NCI-H1930 (cell line): Measurements from ENCODE around the gene KCTD14.
A peak's percentile ranks its signal among the peaks of the same experiment; 100 is the strongest.
"Not testable (repeated sequence)": the region's sequence is repeated elsewhere in the genome, so short reads cannot be mapped to it uniquely, and the experiment has no call there.

ENCODE experiments used
- DNase-seq, 2 experiments: peaks; one replicate each; lab custom pipeline; 2025; lab: John Stamatoyannopoulos, UW

Gene KCTD14

DNA sequence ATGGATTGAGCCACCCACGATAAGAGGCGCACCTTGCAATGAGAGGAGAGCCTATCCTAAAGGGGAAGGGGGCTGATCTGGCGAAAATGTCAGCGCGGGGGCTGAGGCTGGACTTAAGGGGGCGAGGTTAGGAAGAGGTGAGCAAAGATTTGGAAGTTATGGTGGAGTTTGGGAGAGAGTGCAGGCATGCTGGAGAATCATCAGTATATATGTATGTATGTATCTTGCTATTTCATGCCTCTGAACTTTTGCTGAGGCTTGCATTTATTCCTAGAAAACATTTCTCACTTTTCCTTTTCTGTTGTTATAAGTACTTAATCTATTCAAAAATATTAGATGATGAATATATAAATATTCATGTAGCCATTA lies 23.4 kb upstream of the KCTD14 start:
- no peak for DNase-seq

DNA sequence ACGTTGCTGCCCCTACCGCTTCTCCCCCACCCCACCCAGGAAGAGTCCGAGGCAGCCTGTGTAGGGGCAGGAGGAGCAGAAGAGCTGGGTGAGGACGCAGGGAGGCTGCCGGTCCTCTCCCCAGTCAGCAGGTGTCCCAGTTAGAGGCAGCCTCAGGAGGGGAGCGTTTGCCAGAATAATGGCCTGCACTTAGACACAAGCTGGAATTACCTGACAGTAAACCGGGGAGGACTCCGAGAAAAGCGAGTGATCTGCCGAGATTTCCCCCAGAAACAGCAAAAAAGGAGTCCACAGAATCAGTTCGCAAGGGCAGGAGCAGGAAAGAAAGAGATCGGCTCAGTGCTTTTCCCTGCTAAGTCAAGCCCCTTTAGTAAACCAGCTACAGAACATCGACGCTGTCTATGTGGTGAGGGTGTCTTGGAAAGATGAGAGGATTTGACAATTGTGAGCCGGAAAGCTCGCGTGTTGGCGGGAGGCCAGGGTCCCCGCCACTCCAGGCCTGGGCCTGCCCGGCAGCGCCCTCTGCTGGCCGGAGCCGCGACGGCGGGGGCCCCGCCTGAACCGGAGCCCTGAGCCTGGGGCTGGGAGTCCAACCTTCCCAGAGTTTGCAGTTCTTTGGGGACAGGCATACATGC lies 22.9 kb upstream of the KCTD14 start:
- DNase-seq = peak in 1 of 2 experiments; percentile 63

DNA sequence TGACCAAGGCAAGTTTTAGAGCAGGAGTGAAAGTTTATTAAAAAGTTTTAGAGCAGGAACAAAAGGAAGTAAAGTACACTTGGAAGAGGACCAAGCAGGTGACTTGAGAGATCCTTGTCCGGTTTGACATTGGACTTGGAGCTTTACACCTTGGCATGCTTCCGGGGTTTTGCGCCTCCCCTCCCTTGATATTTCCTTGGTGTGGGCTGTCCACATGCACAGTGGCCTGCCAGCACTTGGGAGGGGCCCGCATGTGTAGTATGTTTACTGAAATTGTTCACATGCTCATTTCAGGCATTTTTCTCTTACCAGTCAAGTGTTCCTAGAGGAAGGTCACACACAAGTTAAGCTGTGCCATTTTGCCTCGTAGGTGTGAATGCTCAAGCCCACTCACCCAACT lies 21.6 kb upstream of the KCTD14 start:
- no peak for DNase-seq

DNA sequence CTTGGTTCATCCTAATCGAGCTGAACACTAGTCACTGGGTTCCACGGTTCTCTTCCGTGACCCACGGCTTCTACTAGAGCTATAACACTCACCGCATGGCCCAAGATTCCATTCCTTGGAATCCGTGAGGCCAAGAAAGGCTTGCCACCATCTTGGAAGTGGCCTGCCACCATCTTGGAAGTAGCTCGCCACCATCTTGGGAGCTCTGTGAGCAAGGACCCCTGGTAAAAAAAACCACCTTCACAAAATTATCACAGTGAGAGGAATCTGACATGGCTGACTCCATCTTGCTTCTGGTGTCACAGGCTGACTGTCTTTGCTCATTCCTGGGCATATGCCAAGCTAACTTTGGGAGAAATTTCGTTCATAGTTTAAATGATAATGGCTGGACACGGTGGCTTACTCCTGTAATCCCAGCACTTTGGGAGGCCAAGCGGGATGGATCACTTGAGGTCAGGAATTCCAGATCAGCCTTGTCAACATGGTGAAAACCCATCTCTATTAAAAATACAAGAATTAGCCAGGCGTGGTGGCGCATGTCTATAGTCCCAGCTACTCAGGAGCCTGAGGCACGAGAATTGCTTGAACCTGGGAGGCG lies 18.9 kb upstream of the KCTD14 start:
- DNase-seq = no peak

DNA sequence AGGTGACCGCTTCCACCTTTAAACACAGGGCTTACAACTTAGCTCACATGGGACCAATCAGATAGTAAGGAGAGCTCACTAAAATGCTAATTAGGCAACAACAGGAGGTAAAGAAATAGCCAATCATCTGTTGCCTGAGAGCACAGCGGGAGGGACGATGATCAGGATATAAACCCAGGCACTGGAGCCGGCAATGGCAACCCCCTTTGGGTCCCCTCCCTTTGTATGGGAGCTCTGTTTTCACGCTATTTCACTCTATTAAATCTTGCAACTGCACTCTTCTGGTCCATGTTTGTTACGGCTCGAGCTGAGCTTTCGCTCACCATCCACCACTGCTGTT lies 18.3 kb upstream of the KCTD14 start:
- not testable (repeated sequence) for DNase-seq

DNA sequence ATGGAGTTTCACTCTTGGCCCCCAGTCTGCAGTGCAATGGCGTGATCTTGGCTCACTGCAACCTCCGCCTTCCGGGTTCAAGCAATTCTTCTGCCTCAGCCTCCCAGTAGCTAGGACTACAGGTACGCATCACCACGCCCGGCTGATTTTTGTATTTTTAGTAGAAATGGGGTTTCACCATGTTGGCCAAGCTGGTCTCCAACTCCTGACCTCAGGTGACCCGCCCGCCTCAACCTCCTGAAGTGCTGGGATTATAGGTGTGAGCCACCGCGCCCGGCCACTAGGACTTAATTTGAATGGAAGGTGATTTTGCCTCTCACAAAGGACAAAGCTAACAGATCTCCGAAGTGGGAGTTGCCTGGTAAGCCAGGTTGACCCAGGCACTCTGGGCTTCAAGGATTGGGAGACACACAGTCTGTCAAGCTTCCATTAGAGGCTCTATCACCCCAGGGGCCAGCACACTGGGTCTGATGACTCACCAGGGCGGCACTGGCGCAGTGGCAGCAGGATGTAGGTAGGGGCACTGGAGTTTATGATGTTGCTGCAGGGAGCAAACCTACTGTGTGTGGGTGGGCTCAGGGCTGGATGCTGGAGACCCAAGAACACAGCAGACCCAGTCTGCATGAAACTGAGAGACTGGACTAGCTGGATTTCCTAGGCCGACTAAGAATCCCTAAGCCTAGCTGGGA lies 17.8 kb upstream of the KCTD14 start:
- no peak for DNase-seq

DNA sequence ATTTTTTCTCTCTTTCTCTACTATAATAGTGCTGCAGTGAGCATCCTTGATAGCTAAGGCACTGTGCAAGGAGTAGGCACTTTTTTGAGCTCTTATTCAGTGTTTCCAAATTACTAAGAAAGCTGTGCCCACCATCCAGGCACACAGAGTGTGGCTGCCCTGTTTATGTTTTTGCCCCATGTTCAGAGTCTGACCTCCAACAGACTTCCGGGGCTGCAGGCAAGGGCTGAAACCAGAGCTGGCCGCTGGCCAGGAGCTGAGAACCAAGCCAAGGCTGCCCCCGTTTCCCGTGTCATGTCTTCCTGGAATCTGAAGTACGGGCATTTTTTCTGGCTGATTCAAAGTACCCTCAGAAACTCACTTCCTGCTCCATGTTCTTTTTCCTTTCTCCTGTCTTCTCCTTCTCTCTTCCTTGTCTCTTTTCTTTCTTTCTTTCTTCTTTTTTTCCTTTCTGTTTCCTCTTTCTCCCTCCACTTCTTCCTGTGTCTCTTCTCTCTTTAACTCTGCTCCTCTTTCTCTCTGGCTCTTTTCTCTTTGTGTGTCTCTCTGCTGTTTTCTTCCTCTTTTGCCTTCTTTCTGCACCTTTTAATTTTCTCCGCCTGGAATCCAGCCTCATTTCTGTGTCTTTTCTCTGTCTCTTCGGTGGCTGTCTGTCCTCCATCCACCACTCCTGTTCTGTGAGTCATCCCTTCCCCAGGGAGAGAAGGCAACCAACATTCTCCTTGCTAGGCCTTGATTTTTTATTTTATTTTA lies 17.0 kb upstream of the KCTD14 start:
- no peak for DNase-seq

DNA sequence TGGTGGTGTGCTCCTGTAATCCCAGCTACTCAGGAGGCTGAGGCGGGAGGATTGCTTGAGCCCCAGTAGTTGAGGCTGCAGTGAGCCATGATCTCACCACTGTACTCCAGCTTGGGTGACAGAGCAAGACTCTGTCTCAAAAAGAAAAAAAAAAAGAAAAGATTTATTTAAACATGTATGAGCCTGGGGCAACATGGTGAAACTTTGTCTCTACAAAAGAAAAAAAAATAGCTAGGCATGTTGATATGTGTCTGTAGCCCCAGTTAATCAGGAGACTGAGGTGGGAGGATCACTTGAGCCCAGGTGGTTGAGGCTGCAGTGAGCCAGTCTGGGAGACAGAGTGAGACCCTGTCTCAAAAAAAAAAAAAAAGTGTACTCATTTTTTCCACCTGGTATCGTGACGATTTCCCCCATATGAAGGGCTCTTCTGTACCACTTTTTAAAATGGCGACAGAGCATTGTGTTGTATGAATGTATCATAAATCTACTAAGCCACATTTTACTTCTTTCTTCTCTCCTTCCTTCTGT lies 16.4 kb upstream of the KCTD14 start:
- no peak for DNase-seq

DNA sequence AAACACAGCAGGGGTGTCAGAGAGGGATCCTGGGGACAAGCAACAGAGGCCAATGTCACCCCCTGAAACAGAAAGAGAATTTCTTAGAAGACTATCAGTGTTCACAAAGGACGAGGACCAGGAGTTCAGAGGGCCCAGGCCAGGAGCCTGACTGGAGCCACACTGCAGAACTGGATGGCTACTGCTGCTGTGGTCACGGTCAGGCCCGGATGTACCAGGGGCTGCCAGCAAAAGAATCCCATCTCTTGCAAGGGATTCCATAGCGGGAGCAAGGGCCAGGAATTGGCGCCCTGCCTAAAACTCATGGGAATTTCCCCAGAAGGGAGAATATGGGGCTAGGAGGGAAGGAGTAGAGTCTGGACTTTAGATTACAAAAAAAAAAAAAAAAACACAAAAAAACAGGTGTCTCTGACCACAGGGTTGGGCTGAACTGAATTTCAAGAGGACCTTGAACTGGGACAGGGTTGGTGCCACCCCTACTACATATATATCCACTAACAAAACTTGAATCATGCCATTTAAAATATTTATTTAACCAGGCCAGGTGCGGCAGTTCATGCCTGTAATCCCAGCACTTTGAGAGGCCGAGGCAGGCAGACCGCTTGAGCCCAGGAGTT lies 15.7 kb upstream of the KCTD14 start:
- DNase-seq = no peak

DNA sequence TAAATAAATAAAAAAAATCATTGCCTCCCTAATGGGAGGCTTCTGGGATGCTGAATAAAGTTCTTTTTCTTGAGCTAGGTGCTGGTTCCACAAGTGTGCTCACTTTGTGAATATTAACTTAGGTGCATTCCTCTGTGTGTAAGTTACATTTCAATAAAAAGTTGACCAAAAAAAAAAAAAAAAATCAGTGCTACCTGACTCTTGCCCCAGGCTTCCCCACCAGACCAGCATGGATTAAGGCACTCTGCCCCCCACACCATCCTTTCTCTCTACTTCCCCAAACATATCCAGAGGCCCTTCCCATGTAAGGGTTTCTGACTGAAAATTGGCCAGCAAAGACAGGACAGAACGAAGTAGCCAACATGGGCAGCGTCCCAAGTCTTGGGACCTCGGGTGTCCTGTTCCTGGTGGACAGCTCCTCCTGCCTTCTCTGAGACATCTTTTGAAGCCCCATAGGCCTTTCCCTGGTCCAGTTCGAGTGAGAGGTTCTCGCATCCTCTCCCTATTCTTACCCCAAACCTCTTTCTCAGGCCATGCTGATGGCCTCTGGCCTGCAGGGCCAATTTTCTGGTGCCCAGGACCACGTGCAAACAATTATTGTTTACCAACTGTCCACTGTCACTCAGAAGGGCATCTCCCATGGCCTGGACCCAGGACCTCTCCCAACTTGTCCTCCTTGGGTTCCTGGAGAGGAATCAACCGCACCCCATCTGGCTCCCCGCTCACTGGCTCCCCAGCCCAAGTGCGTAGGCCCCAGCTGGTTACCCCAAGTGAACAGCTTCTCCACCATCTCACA lies 14.9 kb upstream of the KCTD14 start:
- DNase-seq = no peak

DNA sequence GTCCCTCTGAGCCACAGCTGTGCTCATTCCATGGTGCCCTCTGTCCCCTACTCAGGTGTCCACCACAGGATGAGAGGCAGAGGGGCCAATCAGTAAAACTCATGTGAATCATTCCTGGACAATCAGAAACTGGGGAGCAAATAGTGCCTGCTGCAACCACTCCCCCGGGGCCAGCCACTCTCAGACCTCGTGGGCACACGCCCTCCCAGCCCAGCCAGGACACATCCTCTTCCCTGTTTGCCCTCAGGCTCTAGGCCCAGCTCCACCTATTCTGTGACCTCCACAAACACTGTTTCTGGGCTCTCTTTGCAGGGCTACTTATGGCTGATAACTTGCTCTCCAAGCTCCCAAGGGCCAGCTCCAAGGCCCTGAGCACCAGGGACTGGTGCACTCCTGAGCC lies 14.0 kb upstream of the KCTD14 start:
- no peak for DNase-seq

DNA sequence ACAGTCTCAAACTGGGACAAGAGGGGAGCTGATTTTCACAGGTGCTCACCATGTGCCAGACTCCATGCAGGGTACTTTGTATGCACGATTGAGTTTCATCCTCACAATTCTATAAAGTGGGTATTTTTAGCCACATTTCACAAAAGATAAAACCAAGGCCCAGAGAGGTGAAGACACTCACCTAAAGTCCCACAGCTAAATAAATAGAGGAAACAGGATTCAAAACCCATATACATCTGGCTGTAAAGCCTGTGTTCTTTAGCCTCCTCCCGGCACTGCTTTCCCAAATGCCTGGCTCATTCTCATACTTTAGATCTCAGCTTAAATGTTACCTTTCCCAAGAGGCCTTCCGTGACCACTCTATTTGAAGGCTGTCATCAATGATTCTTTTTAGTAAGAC lies 13.2 kb upstream of the KCTD14 start:
- no peak for DNase-seq

DNA sequence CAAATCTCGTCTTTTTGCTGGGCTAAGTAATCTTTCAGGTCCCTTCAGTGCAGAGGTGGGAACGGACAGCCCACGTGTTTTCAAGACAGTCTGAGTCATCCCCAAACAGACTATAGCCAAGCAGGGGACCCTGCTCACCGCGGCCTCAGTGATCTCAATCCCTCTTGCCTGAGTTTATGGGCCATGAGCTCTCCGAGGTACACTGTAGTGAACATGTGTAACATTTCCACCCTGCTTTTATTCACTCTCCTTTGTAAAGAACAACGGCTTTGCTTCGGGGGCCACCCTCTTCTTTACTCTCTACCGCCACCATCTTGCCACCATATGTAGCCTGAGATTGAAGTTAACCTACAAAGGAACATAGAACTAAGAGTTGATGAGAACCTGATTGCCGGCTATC lies 11.5 kb upstream of the KCTD14 start:
- DNase-seq = no peak

DNA sequence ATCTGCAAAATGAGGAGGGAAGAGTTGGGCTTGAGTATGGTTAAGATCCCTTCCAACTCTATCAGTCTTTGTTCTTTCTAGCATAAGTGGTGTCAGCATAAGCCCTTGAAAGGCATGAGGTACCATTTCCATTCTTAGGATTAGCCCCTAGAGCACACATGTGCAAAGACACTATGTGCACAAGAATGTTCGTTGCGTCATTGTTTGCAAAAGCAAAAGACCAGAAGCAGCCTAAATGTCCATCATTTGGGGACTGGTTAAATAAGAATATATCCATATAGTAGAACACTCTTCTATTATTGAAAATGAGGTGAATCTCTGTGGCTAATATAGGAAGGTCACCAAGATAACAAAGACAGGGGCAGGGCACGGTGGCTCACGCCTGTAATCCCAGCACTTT lies 10.0 kb upstream of the KCTD14 start:
- DNase-seq = no peak

DNA sequence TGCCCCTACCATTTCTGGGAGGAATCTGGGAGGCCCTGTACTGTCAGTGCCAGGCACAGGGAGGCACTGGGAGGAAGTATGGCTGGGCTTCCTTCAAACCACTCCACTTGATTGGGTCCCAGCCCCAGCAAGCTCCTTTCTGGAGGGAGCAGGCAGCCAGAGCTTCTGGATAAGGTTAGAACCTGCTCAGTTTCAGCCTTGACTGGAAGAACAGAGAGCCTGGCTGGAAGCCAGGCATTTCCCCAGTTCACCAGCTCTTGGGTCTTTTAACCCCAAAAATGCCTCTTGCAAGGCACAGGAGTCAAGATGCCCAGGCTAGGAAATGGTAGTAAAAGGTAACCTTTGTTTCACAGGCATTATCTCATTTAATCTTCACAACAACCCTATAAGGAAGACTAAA lies 9.0 kb upstream of the KCTD14 start:
- DNase-seq = no peak

DNA sequence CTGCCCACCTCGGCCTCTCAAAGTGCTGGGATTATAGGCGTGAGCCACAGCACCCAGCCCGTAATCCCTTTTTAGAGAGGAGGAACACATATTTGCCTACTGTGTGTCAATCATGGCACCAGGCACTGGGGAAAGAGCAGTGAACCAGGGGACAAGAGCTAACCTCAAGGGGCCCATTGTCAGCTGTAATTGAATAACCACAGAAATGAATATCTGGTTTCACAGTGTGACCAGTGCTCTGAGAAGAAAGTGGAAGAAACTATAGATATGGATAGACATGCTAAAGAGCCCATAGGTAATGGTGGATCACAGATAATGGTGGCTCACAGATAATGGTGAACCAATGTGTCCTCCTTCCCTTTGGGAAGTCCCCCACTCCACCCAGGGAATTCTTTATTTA lies 8.6 kb upstream of the KCTD14 start:
- DNase-seq = no peak

DNA sequence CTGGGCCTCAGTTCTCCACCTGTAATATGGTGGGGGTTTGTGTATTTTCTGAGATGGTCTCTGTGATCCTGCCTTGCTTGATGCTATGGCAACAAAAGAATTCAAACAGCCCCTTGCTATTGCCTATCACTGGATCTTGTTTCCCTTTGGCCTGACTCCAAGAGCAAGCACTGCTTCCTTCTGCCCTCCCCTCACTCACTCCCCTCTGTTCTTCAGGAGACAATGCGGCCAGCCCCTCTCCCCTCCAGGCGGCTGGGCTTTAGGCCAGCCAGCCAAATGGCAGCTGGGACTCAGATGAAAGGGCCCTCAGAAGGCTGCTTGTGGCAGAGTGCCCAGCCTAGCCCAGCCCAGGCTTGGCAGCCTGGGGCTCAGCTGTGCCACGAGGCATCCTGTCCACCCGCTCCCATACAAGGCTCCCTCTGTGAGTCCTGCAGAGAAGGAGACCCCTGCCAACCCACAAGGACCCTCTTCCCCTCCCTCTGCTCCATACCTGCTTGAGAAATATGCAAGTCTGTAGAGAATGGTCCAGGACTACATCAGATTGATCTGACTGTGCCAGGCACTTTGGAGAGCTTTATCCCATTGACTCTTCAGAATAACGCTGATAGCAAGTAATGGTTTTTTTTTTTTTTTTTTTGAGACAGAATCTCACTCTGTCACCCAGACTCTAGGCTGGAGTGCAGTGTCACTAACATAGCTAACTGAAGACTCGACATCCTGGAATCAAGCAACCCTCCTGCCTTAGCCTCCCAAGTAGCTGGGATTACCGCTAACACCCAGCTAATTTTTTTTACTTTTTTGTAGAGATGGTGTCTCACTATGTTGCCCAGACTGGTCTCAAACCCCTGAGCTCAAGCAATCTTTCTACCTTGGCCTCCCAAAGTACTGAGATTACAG lies 7.6 kb upstream of the KCTD14 start:
- DNase-seq = no peak

DNA sequence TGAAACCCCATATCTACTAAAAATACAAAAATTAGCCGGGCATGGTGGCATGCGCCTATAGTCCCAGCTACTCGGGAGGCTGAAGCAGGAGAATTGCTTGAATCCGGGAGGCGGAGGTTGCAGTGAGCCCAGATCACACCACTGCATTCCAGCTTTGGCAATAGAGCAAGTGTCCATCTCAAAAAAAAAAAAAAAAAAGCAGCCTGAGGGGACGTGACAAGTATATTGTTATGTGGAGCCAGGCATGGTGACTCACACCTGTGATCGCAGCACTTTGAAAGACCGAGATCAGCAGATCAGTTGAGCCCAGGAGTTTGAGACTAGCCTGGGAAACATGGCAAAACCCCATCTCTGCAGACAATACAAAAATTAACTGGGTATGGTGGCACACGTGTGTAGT lies 5.3 kb upstream of the KCTD14 start:
- not testable (repeated sequence) for DNase-seq

DNA sequence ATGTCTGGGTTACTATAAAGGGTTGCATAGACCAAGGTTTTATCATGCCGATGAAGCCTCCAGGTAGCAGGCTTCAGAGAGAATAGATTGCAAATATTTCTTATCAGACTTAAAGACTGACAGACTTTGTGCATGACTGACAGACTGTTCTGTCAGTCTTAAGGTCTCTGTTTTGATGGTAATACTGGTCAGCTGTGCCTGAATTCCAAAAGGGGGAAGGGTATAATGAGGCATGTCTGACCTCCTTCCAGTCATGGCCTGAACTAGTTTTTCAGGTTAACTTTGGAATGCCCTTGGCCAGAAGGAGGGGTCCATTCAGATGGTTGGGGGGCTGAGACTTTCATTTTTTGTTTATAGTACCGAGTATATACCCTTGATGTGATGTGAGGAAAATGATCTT lies 4.7 kb upstream of the KCTD14 start:
- DNase-seq = no peak

DNA sequence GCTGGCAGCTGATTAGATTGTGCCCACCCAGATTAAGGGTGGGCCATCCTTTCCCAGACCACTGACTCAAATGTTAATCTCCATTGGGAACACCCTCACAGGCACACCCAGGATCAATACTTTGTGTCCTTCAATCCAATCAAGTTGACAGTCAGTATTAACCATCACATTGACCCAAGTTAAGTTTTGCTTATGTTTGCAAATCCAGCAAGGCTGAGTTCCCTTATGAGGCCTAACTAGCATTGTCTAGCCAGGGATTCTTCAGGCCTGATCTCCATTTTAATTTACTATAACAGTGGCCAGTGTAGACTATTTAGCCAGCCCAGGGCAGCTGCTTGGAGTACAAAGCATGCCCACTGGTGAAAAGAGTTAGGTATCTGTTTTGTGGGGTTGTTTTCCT lies 2.3 kb upstream of the KCTD14 start:
- DNase-seq = no peak

DNA sequence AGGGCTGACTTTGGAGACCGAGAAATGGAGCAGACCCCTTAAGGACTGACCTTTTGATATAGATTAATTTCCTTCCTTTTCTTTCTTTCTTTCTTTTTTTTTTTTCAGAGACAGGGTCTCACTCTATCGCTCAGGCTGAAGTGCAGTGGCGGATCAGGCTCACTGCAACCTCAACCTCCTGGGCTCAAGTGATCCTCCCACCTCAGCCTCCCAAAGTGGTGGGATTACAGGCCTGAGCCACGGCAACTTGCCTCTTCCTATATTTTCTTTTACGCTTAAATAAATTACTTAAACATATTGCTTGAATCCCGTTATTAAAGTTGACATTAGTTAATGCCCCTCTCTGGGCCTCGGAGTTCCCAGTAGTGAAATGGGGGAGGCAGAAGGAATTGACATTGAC lies 350 bp upstream of the KCTD14 start:
- no peak for DNase-seq
